Tibial nerve (tissue), 4 donors: Measurements from ENCODE around the gene MBD1.

ENCODE experiments used
- EP300 ChIP-seq, 2 donors: sonication (generic); formaldehyde crosslinking; IDR thresholded peaks; one replicate each; pipeline ENCODE4 v1.6.1; 2017; ENCODE audit warnings: antibody characterized with exemption in 2 of 2, mild to moderate bottlenecking in 1 of 2
- POLR2A ChIP-seq, 2 donors: fragments of 450-650 bp; IDR thresholded peaks; one replicate each; pipeline ENCODE4 v1.6.1; 2017; ENCODE audit warnings: antibody characterized with exemption in 2 of 2, mild to moderate bottlenecking in 2 of 2, moderate library complexity in 2 of 2
- TF ChIP-seq, protein P1 (sequence below), 5 experiments: fragments of 200-600 bp in 3 of 5; fragments of 450-650 bp in 2 of 5; sonication (generic) in 3 of 5; IDR thresholded peaks; one replicate each; pipeline ENCODE4 v1.5.1; 2016 to 2019; ENCODE audit warnings: antibody characterized with exemption in 5 of 5, mild to moderate bottlenecking in 3 of 5, moderate library complexity in 2 of 5

DNA sequence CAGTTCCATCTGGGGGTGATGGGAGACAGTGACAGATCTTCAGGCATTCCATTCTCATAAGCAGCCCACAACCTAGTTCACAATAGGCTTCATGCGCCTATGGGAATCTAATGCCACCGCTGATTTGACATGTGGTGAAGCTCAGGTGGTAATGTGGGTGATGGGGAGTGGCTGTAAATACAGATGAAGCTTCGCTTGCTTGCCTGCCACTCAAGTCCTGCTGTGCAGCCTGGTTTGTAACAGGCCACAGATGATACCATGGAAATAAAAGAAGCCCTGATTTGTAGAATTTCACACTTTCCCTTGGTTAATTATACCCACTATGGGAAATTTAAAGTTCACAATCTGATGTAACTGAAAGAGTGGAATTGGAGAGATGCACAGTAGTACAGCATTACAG, 46.7 kb upstream of the MBD1 start:
- no peak for TF ChIP-seq EP300 (IDR thresholded peaks at IDR 0.05)
- TF ChIP-seq, protein P1, sequence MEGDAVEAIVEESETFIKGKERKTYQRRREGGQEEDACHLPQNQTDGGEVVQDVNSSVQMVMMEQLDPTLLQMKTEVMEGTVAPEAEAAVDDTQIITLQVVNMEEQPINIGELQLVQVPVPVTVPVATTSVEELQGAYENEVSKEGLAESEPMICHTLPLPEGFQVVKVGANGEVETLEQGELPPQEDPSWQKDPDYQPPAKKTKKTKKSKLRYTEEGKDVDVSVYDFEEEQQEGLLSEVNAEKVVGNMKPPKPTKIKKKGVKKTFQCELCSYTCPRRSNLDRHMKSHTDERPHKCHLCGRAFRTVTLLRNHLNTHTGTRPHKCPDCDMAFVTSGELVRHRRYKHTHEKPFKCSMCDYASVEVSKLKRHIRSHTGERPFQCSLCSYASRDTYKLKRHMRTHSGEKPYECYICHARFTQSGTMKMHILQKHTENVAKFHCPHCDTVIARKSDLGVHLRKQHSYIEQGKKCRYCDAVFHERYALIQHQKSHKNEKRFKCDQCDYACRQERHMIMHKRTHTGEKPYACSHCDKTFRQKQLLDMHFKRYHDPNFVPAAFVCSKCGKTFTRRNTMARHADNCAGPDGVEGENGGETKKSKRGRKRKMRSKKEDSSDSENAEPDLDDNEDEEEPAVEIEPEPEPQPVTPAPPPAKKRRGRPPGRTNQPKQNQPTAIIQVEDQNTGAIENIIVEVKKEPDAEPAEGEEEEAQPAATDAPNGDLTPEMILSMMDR (IDR thresholded peaks at IDR 0.05), result no peak
- no peak for TF ChIP-seq POLR2A (IDR thresholded peaks at IDR 0.05)
